ENCODE measurements around the gene ANKRD30B. TPM values are rescaled to one million over a fixed set of nuclear protein-coding genes. Genes with fewer than 3 reads are reported as not detected.
"Not testable (repeated sequence)": the region's sequence is repeated elsewhere in the genome, so short reads cannot be mapped to it uniquely, and the experiment has no call there.

The ANKRD30B gene
- total RNA-seq, 2 donors from 2014 or later, result not detected

- not testable (repeated sequence) for H3K27me3 Mint-ChIP-seq; H3K27ac Mint-ChIP-seq; H3K9me3 Mint-ChIP-seq; H3K4me3 Mint-ChIP-seq; H3K4me1 Mint-ChIP-seq; H3K36me3 Mint-ChIP-seq (ENCODE audit: low read depth); ATAC-seq (replicated peaks)
Measured at GRCh38 chr18:14797969-14798764, 50.2 kb downstream of the ANKRD30B start.

GRCh38 chr18:14811081-14811480 is 63.1 kb downstream of the ANKRD30B start:
- not testable (repeated sequence) for ATAC-seq (replicated peaks); H3K4me3 Mint-ChIP-seq; H3K4me1 Mint-ChIP-seq; H3K9me3 Mint-ChIP-seq; H3K27ac Mint-ChIP-seq; H3K27me3 Mint-ChIP-seq; H3K36me3 Mint-ChIP-seq (ENCODE audit: low read depth)

- not testable (repeated sequence) for H3K27me3 Mint-ChIP-seq; H3K27ac Mint-ChIP-seq; H3K4me1 Mint-ChIP-seq; H3K4me3 Mint-ChIP-seq; H3K9me3 Mint-ChIP-seq; H3K36me3 Mint-ChIP-seq (ENCODE audit: low read depth); ATAC-seq (replicated peaks)
Measured at GRCh38 chr18:14826972-14827632, 79.1 kb downstream of the ANKRD30B start.

- not testable (repeated sequence) for H3K9me3 Mint-ChIP-seq; H3K27ac Mint-ChIP-seq; H3K36me3 Mint-ChIP-seq (ENCODE audit: low read depth); H3K4me3 Mint-ChIP-seq; H3K27me3 Mint-ChIP-seq; H3K4me1 Mint-ChIP-seq; ATAC-seq (replicated peaks)
Measured at GRCh38 chr18:14841607-14842006, 93.6 kb downstream of the ANKRD30B start.

GRCh38 chr18:14851533-14851932 is 103.6 kb downstream of the ANKRD30B start:
- H3K27me3 Mint-ChIP-seq; H3K9me3 Mint-ChIP-seq; H3K27ac Mint-ChIP-seq; H3K36me3 Mint-ChIP-seq (ENCODE audit: low read depth); H3K4me1 Mint-ChIP-seq; ATAC-seq (replicated peaks): not testable (repeated sequence)
- peak overlapping the region; percentile 37 for H3K4me3 Mint-ChIP-seq

- ATAC-seq (replicated peaks); H3K4me3 Mint-ChIP-seq; H3K9me3 Mint-ChIP-seq; H3K36me3 Mint-ChIP-seq (ENCODE audit: low read depth); H3K27ac Mint-ChIP-seq; H3K4me1 Mint-ChIP-seq; H3K27me3 Mint-ChIP-seq: not testable (repeated sequence)
Measured at GRCh38 chr18:14855634-14856033, 107.7 kb downstream of the ANKRD30B start.

- not testable (repeated sequence) for H3K4me3 Mint-ChIP-seq; H3K36me3 Mint-ChIP-seq (ENCODE audit: low read depth); H3K9me3 Mint-ChIP-seq; ATAC-seq (replicated peaks); H3K4me1 Mint-ChIP-seq; H3K27ac Mint-ChIP-seq; H3K27me3 Mint-ChIP-seq
Measured at GRCh38 chr18:14856256-14856655, 108.3 kb downstream of the ANKRD30B start.

- H3K4me3 Mint-ChIP-seq; H3K27ac Mint-ChIP-seq; ATAC-seq (replicated peaks); H3K36me3 Mint-ChIP-seq (ENCODE audit: low read depth); H3K9me3 Mint-ChIP-seq; H3K4me1 Mint-ChIP-seq; H3K27me3 Mint-ChIP-seq: not testable (repeated sequence)
Measured at GRCh38 chr18:14858514-14858913, 110.5 kb downstream of the ANKRD30B start.

GRCh38 chr18:14859995-14860394 is 112.0 kb downstream of the ANKRD30B start:
- not testable (repeated sequence) for H3K4me1 Mint-ChIP-seq; H3K4me3 Mint-ChIP-seq; H3K36me3 Mint-ChIP-seq (ENCODE audit: low read depth); H3K27ac Mint-ChIP-seq; H3K27me3 Mint-ChIP-seq; H3K9me3 Mint-ChIP-seq; ATAC-seq (replicated peaks)

GRCh38 chr18:14866426-14866825 is 118.5 kb downstream of the ANKRD30B start:
- not testable (repeated sequence) for H3K9me3 Mint-ChIP-seq; H3K36me3 Mint-ChIP-seq (ENCODE audit: low read depth); H3K4me1 Mint-ChIP-seq; ATAC-seq (replicated peaks); H3K4me3 Mint-ChIP-seq; H3K27me3 Mint-ChIP-seq; H3K27ac Mint-ChIP-seq

GRCh38 chr18:14867988-14868387 is 120.0 kb downstream of the ANKRD30B start:
- not testable (repeated sequence) for H3K36me3 Mint-ChIP-seq (ENCODE audit: low read depth); H3K4me1 Mint-ChIP-seq; H3K9me3 Mint-ChIP-seq; H3K4me3 Mint-ChIP-seq; H3K27me3 Mint-ChIP-seq; ATAC-seq (replicated peaks); H3K27ac Mint-ChIP-seq

GRCh38 chr18:14868825-14869224 is 120.9 kb downstream of the ANKRD30B start:
- H3K9me3 Mint-ChIP-seq; H3K36me3 Mint-ChIP-seq (ENCODE audit: low read depth); H3K27me3 Mint-ChIP-seq; ATAC-seq (replicated peaks); H3K4me1 Mint-ChIP-seq; H3K4me3 Mint-ChIP-seq; H3K27ac Mint-ChIP-seq: not testable (repeated sequence)

- not testable (repeated sequence) for H3K9me3 Mint-ChIP-seq; H3K27me3 Mint-ChIP-seq; H3K4me1 Mint-ChIP-seq; ATAC-seq (replicated peaks); H3K27ac Mint-ChIP-seq; H3K4me3 Mint-ChIP-seq; H3K36me3 Mint-ChIP-seq (ENCODE audit: low read depth)
Measured at GRCh38 chr18:14878826-14879225, 130.9 kb downstream of the ANKRD30B start.

- no peak for ATAC-seq (replicated peaks)
- no peaks in the 10 kb centered on the region for H3K9me3 Mint-ChIP-seq
- no peaks in the 10 kb centered on the region for H3K36me3 Mint-ChIP-seq (ENCODE audit: low read depth)
- H3K27ac Mint-ChIP-seq, result no peak overlapping the region
- no peaks in the 10 kb centered on the region for H3K27me3 Mint-ChIP-seq
- no peaks in the 10 kb centered on the region for H3K4me1 Mint-ChIP-seq
- no peak overlapping the region for H3K4me3 Mint-ChIP-seq
Measured at GRCh38 chr18:14900435-14900834, 152.5 kb downstream of the ANKRD30B start.
